Endothelial cell of umbilical vein (primary cell): ENCODE results near the gene MAN1A2. TPM values are rescaled to one million over a fixed set of nuclear protein-coding genes. Genes with fewer than 3 reads are reported as not detected.
"Not testable (repeated sequence)": the region's sequence is repeated elsewhere in the genome, so short reads cannot be mapped to it uniquely, and the experiment has no call there.

Experiments
- BruUV-seq: library from RNA; stranded (reverse); fragments of 400-500 nt; replicated peaks from 2 replicates; lab custom pipeline; 2021; lab: Mats Ljungman, UMichigan
- CTCF ChIA-PET: fragments of 300-600, 350-600 bp; sonication (Branson Sonifier 250); formaldehyde crosslinking; loops from one replicate; lab custom pipeline; 2021; ENCODE audit warnings: antibody characterized with exemption, inconsistent platforms; lab: Charles Lee
- POLR2A ChIA-PET: fragments of 300-600, 350-600 bp; sonication (Branson Sonifier 250); formaldehyde crosslinking; loops from one replicate; lab custom pipeline; 2021; ENCODE audit warnings: antibody characterized with exemption, inconsistent platforms; lab: Charles Lee
- DNase-seq: peaks from one replicate; pipeline ENCODE4 v3.0.0-alpha.2; 2011; ENCODE audit warnings: low read depth, low spot score
- FAIRE-seq: peaks from 2 replicates; lab custom pipeline; 2011; peaks lifted over from hg19 to GRCh38; lab: Jason Lieb, UNC
- H2AFZ ChIP-seq: 2 replicates; pipeline ENCODE4 v1.6.0; 2012; ENCODE audit warnings: low read depth, low read length, control low read depth, inconsistent platforms
- H3K27ac ChIP-seq: 2 replicates; pipeline ENCODE4 v1.5.1; 2011; ENCODE audit warnings: low read depth, mild to moderate bottlenecking, control low read depth, low read length, moderate library complexity; ENCODE audit not compliant: insufficient read depth
- H3K27me3 ChIP-seq, 2 experiments: 2 replicates each; pipeline versions ENCODE4 v1.6.0 to v1.6.1; 2011; ENCODE audit warnings: low read length in 2 of 2, mixed read lengths in 1 of 2; ENCODE audit not compliant: control insufficient read depth in 2 of 2, insufficient read depth in 2 of 2
- H3K36me3 ChIP-seq, 2 experiments: 2 replicates in 1 of 2; 3 replicates in 1 of 2; pipeline ENCODE4 v1.5.1; 2011; ENCODE audit warnings: low read length in 2 of 2, mild to moderate bottlenecking in 1 of 2, moderate library complexity in 1 of 2; ENCODE audit not compliant: control insufficient read depth in 2 of 2, insufficient read depth in 2 of 2; ENCODE audit errors: extremely low read depth in 1 of 2
- H3K4me1 ChIP-seq: 3 replicates; pipeline ENCODE4 v1.5.1; 2011; ENCODE audit warnings: mild to moderate bottlenecking, low read length; ENCODE audit not compliant: control insufficient read depth, insufficient read depth; ENCODE audit errors: extremely low read depth
- H3K4me2 ChIP-seq: 2 replicates; pipeline ENCODE4 v1.6.1; 2011; ENCODE audit warnings: low read length, control low read depth, mixed read lengths; ENCODE audit not compliant: insufficient read depth
- H3K4me3 ChIP-seq, 3 experiments: fragments of 200-600 bp in 1 of 3; sonication (generic), shearing (Covaris generic) in 1 of 3; replicated peaks in 1 of 3; 2 replicates each; pipeline ENCODE4 v1.5.1; 2011 to 2016; ENCODE audit warnings: control low read depth in 3 of 3, low read length in 3 of 3, mild to moderate bottlenecking in 2 of 3, inconsistent platforms in 1 of 3, low read depth in 1 of 3, moderate library complexity in 1 of 3; ENCODE audit not compliant: insufficient read depth in 1 of 3
- H3K79me2 ChIP-seq: 2 replicates; pipeline ENCODE4 v1.6.0; 2012; ENCODE audit warnings: low read length, inconsistent platforms; ENCODE audit not compliant: control insufficient read depth, insufficient read depth
- H3K9ac ChIP-seq: replicated peaks from 2 replicates; pipeline ENCODE3; 2011; ENCODE audit warnings: low read length, control low read depth; ENCODE audit not compliant: insufficient read depth; ENCODE audit errors: extremely low read depth
- H3K9me1 ChIP-seq: replicated peaks from 3 replicates; pipeline ENCODE4 v1.6.0; 2011; ENCODE audit warnings: mild to moderate bottlenecking, low read length; ENCODE audit not compliant: control insufficient read depth, insufficient read depth; ENCODE audit errors: extremely low read depth
- H3K9me3 ChIP-seq: replicated peaks from 2 replicates; pipeline ENCODE4 v1.5.1; 2012; ENCODE audit warnings: low read length, inconsistent platforms; ENCODE audit not compliant: control insufficient read depth, insufficient read depth
- H4K20me1 ChIP-seq: replicated peaks from 2 replicates; pipeline ENCODE3; 2011; ENCODE audit warnings: mild to moderate bottlenecking, low read length; ENCODE audit not compliant: control insufficient read depth, insufficient read depth; ENCODE audit errors: extremely low read depth
- CTCF ChIP-seq, 2 donors: IDR thresholded peaks; 1 replicate in 1 of 2; 2 replicates in 1 of 2; pipeline ENCODE4 v1.5.1; 2011; ENCODE audit warnings: low read length in 2 of 2, mild to moderate bottlenecking in 2 of 2, moderate library complexity in 2 of 2, control low read depth in 1 of 2, inconsistent platforms in 1 of 2, low read depth in 1 of 2; ENCODE audit not compliant: insufficient read depth in 1 of 2; ENCODE audit errors: extremely low read depth in 1 of 2
- EZH2 ChIP-seq: IDR thresholded peaks from 2 replicates; pipeline ENCODE4 v1.6.1; 2012; ENCODE audit warnings: borderline replicate concordance, low read depth, mild to moderate bottlenecking, moderate library complexity, low read length, inconsistent platforms; ENCODE audit not compliant: severe bottlenecking
- FOS ChIP-seq: IDR thresholded peaks from 2 replicates; pipeline ENCODE4 v1.6.1; 2011; ENCODE audit warnings: mild to moderate bottlenecking, low read length, moderate library complexity, borderline replicate concordance; ENCODE audit not compliant: insufficient read depth
- GATA2 ChIP-seq: IDR thresholded peaks from 2 replicates; pipeline ENCODE4 v1.7.0; 2011; ENCODE audit warnings: low read depth, mild to moderate bottlenecking, moderate library complexity, mixed read lengths, low read length; ENCODE audit not compliant: insufficient read length, insufficient read depth
- JUN ChIP-seq: IDR thresholded peaks from 2 replicates; pipeline ENCODE4 v1.6.1; 2011; ENCODE audit warnings: borderline replicate concordance, low read depth; ENCODE audit not compliant: insufficient read length, insufficient read depth
- MAX ChIP-seq: IDR thresholded peaks from 2 replicates; pipeline ENCODE4 v1.6.1; 2011; ENCODE audit not compliant: insufficient read depth, insufficient read length
- MYC ChIP-seq: IDR thresholded peaks from one replicate; pipeline ENCODE4 v1.6.1; 2011; ENCODE audit warnings: mild to moderate bottlenecking, low read depth, low read length
- POLR2A ChIP-seq: IDR thresholded peaks from 2 replicates; pipeline ENCODE4 v1.6.1; 2012; ENCODE audit warnings: low read depth, mild to moderate bottlenecking, control low read depth, low read length
- POLR2AphosphoS5 ChIP-seq: IDR thresholded peaks from 2 replicates; pipeline ENCODE4 v1.6.1; 2012; ENCODE audit warnings: low read depth, mild to moderate bottlenecking, control low read depth, low read length, moderate library complexity; ENCODE audit not compliant: insufficient read depth
- dilution Hi-C: fragments of 300-500 bp; cut with MboI; formaldehyde crosslinking; loops from one replicate; pipeline ENCODE4 v1.15.0; 2019; ENCODE audit warnings: low sequenced_read_pairs; ENCODE audit not compliant: extremely low pct_ligation_motif_present
- intact Hi-C: fragments of 100-400 bp; cut with micrococcal nuclease; formaldehyde crosslinking; loops from one replicate; pipeline ENCODE4 v1.10.0; 2022
- polyA plus RNA-seq, 4 experiments: library from polyadenylated mRNA; depleted of rRNA in 3 of 4; stranded (reverse) in 3 of 4; unstranded in 1 of 4; fragments of >200 nt; gene quantifications; 2 replicates each; pipeline versions ENCODE4 v1.2.1 to v1.2.3, GENCODE V29; 2011 to 2012; ENCODE audit warnings: missing spikeins in 1 of 4
- total RNA-seq: library from RNA; stranded (reverse); gene quantifications from 2 replicates; pipeline ENCODE4 v1.2.3, GENCODE V29; 2021

The MAN1A2 gene
- total and polyA plus RNA-seq, 2 donors (not counting 3 experiments of a cell fraction or from before 2014, with no cell fraction given): 13.5 to 36.2 TPM

- no peaks in the 10 kb centered on the region for H3K36me3 ChIP-seq
- peaks cover 0 to 4% of the 10 kb centered on the region in 2 experiments for H3K27me3 ChIP-seq
- no peak overlapping the region for H2AFZ ChIP-seq
- TF ChIP-seq JUN (no peak), POLR2AphosphoS5 (no peak), GATA2 (no peak), MYC (no peak), CTCF (IDR thresholded peaks at IDR 0.05; ENCODE audit: extremely low read depth in 1 of 2, insufficient read depth in 1 of 2, low read depth in 1 of 2, low read length in 2 of 2) (no peak), EZH2 (no peak), FOS (no peak), POLR2A (no peak), MAX (no peak)
- no TSS peak for BruUV-seq
- no peaks in the 10 kb centered on the region for H4K20me1 ChIP-seq
- no peaks in the 10 kb centered on the region for H3K9me1 ChIP-seq
- no peak overlapping the region for H3K4me2 ChIP-seq
- H3K9me3 ChIP-seq: no peaks in the 10 kb centered on the region
- DNase-seq: no peak
- H3K27ac ChIP-seq: no peak overlapping the region
- dilution Hi-C loops (no loop called here), intact Hi-C loops (no loop called here)
- no peak for FAIRE-seq
- ChIA-PET CTCF (interaction anchor here (1.6 kb wide), 1 partner anchor 23 kb away, joined by 4 read pairs; no protein-coding TSS in a partner anchor), POLR2A (no interaction called here)
- no peaks in the 10 kb centered on the region for H3K79me2 ChIP-seq
- H3K4me1 ChIP-seq: no peaks in the 10 kb centered on the region
- no peak overlapping the region for H3K4me3 ChIP-seq
- no peak overlapping the region for H3K9ac ChIP-seq
Measured at GRCh38 chr1:117556976-117557375, 189.7 kb downstream of the MAN1A2 start.

- H3K9ac ChIP-seq, H3K36me3 ChIP-seq, H4K20me1 ChIP-seq, H2AFZ ChIP-seq, DNase-seq, H3K27ac ChIP-seq, H3K4me2 ChIP-seq, H3K27me3 ChIP-seq, H3K4me1 ChIP-seq, POLR2A ChIA-PET, CTCF ChIA-PET, dilution Hi-C loops, H3K79me2 ChIP-seq, H3K9me3 ChIP-seq, intact Hi-C loops, BruUV-seq, FAIRE-seq, H3K4me3 ChIP-seq, H3K9me1 ChIP-seq: not testable (repeated sequence)
Measured at GRCh38 chr1:117558451-117558850, 191.2 kb downstream of the MAN1A2 start.
